Right lobe of liver (tissue), 4 donors: ENCODE measurements around the gene SYMPK.

Source experiments
- POLR2A ChIP-seq: fragments of 450-650 bp; IDR thresholded peaks from one replicate; pipeline ENCODE4 v1.6.1; 2017; ENCODE audit warnings: antibody characterized with exemption, mild to moderate bottlenecking
- TF ChIP-seq, protein P1 (sequence below), 4 donors: fragments of 200-600 bp in 3 of 4; fragments of 450-650 bp in 1 of 4; IDR thresholded peaks; one replicate each; pipeline versions ENCODE4 v1.5.1 to v1.8.0; 2016 to 2022; ENCODE audit warnings: antibody characterized with exemption in 4 of 4, mild to moderate bottlenecking in 2 of 4
- donor health status: DM: no; HTN: no; CAD: no.
- donor health status: DM: no; HTN: no; CAD: no.
- donor health status: DM: no; HTN: yes; CAD: no.

- TF ChIP-seq POLR2A: no peak
- TF ChIP-seq, protein P1, sequence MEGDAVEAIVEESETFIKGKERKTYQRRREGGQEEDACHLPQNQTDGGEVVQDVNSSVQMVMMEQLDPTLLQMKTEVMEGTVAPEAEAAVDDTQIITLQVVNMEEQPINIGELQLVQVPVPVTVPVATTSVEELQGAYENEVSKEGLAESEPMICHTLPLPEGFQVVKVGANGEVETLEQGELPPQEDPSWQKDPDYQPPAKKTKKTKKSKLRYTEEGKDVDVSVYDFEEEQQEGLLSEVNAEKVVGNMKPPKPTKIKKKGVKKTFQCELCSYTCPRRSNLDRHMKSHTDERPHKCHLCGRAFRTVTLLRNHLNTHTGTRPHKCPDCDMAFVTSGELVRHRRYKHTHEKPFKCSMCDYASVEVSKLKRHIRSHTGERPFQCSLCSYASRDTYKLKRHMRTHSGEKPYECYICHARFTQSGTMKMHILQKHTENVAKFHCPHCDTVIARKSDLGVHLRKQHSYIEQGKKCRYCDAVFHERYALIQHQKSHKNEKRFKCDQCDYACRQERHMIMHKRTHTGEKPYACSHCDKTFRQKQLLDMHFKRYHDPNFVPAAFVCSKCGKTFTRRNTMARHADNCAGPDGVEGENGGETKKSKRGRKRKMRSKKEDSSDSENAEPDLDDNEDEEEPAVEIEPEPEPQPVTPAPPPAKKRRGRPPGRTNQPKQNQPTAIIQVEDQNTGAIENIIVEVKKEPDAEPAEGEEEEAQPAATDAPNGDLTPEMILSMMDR (IDR thresholded peaks at IDR 0.05): no peak
These were observed 69.8 kb downstream of the SYMPK start for GRCh38 chr19:45793178-45793564.
